Measurements from ENCODE around the gene KCND1.
A peak's percentile ranks its signal among the peaks of the same experiment; 100 is the strongest.

KCND1 gene

DNA sequence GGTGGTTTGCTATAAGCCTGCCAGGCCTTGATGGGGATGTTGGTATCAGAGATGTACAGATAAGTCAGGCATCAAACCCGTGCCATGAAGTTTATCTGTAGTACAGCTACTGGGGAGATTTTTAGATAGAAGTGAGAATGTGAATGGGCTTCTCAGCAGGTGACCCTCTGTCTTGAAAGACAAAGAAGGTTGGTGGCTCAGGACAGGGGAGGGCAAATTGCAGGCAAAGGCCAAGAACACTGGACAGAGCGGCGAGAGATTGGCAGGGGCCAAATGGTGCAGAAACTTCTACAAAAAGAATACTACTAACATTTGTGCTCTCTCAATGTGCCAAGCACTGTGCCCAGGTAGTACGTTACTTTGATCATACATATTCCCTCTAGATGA, 50.9 kb downstream of the KCND1 start:
- Histone ChIP-seq H3K36me3 (ENCODE audit: insufficient read depth, low read length) (peaks cover 25% of the 10 kb centered on the region), H3K4me3 (ENCODE audit: low read length) (no peak overlapping the region)

DNA sequence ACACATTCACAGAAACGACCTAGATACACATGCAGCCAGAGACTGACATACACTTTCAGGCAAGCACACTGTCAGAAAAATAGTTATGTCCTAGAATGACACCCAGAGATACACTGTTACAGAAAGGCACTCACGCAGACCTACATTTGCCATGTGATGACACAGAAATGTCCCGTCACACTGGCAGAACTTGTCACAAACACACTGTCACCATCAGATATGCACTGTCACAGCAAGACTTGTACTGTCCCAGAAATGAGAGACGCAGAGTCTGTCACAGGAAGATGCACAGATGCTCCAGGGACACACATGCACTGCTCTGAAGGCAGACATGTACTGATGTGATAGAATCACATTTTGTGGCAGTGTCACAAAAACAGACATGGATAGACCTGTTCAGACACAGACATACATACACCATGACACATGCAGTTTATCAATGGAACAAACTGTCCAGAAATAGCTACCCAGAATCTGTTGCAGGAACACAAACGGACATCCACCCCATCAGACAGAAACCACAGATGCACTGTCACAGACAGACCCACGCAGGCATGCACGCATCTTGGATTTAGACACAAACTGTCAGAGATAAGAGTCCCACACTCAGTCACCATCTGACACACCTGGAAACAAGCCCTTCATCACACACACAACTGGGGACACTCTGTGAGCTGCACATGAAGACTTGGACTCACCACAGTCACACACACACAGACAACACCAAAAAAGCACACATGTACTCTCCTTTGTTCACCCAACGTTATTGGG, 51.5 kb downstream of the KCND1 start:
- no peaks in the 10 kb centered on the region for H3K9me3 ChIP-seq (ENCODE audit: low read length)
- no peak overlapping the region for H2AFZ ChIP-seq (ENCODE audit: low read depth, low read length)
- peaks cover 25% of the 10 kb centered on the region for H3K4me1 ChIP-seq (ENCODE audit: insufficient read depth, low read length)
- H3K4me3 ChIP-seq (ENCODE audit: low read length) = peak overlapping the region; percentile 50
- no peaks in the 10 kb centered on the region for H3K27me3 ChIP-seq (ENCODE audit: insufficient read depth, low read length)
- H3K36me3 ChIP-seq (ENCODE audit: insufficient read depth, low read length) = peaks cover 22% of the 10 kb centered on the region

More for the DNA sequence above, 50.9 kb downstream of the KCND1 start:
- Histone ChIP-seq H2AFZ (ENCODE audit: low read depth, low read length) (no peak overlapping the region), H3K4me1 (ENCODE audit: insufficient read depth, low read length) (peaks cover 25% of the 10 kb centered on the region), H3K27me3 (ENCODE audit: insufficient read depth, low read length) (no peaks in the 10 kb centered on the region), H3K9me3 (ENCODE audit: low read length) (no peaks in the 10 kb centered on the region)

DNA sequence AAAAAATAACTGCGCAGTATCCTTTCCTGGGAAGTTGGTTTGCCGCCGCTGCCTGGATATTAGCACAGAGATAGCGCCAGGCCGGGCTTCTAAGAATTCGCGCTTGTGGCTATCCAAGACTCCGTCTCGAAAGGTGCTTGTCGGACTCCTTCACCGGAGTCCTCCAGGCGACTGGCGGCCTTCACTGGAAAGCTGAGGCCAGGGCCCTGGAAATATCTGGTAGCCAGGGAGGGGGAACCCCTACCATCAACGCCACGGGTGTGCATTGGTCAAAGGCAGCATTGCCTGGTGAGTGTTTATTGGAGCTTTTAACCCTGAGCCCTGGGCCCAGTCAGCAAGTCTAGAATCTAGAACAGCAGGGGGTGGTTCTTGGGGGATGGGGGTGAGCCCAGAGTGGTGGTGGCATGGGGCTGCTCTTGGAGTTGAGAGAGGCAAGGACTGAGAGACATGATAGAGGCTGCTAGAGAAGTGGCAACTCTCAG, 52.2 kb downstream of the KCND1 start:
- H3K4me3 ChIP-seq (ENCODE audit: low read length) = peak overlapping the region; percentile 50
- H3K4me1 ChIP-seq (ENCODE audit: insufficient read depth, low read length) = peaks cover 25% of the 10 kb centered on the region
- peak overlapping the region; percentile 73 for H2AFZ ChIP-seq (ENCODE audit: low read depth, low read length)
- no peaks in the 10 kb centered on the region for H3K27me3 ChIP-seq (ENCODE audit: insufficient read depth, low read length)
- H3K9me3 ChIP-seq (ENCODE audit: low read length) = no peaks in the 10 kb centered on the region
- H3K36me3 ChIP-seq (ENCODE audit: insufficient read depth, low read length) = peaks cover 26% of the 10 kb centered on the region

DNA sequence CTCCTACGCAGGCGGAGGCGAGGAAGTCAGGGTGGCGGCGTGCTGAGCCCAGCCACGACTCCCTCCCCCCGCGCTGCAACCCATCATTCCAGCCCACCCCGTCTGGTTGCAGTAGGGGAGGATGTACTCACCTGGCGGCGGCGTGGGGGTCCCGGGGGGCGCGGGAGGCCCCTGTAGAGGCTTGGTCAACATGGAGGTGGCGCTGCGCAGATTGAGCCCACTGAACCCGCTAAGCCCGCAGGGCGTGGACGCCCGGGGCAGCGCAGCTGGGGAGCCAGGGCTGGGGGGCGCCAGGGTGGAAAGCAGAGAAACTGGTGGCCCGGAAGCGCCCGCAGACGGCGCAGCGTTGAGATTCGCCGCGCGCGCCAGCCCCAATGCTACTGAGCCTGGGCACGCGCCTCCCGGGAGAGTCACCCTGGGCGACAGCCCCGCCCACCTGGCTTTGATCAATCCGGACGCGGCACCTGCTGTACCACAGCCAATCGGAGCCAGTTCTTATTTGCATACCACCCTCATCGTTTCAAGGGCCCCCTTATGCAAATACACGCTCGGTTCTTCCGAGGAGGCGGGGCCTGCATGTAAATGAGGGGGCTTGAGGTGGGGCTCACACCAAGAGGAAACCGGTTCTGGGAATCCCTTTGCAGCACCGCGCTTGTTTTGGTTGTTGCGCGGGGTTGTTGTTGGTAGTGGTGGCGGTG, 52.9 kb downstream of the KCND1 start, which contains the start of gene PIM2:
Gene PIM2, minus strand, starts transcription at position 382 of the 698 bp plus-strand sequence. Its CDS starts 190 bp downstream, at position 192.
- Histone ChIP-seq H3K9me3 (ENCODE audit: low read length) (no peaks in the 10 kb centered on the region), H3K4me3 (ENCODE audit: low read length) (peak within 1 kb of the TSS; percentile 50), H3K36me3 (ENCODE audit: insufficient read depth, low read length) (peaks cover 26% of the 10 kb centered on the region), H3K4me1 (ENCODE audit: insufficient read depth, low read length) (peaks cover 25% of the 10 kb centered on the region), H2AFZ (ENCODE audit: low read depth, low read length) (peak within 1 kb of the TSS; percentile 73), H3K27me3 (ENCODE audit: insufficient read depth, low read length) (no peaks in the 10 kb centered on the region)

DNA sequence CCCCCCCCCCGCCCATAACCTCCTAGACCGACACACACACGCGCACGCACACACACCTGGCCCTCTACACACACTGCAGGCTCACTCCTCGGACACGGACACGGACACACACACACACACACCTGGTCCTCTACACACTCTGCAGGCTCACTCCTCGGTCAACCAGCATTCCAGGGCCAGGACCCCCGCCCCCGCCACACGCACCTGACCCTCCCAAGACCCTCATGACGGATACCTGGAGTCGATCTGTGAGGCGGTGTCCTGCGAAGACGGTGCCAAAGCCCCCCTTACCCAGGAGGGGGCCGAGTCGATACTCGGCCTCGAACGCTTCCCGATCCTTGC, 53.4 kb downstream of the KCND1 start:
- no peaks in the 10 kb centered on the region for H3K27me3 ChIP-seq (ENCODE audit: insufficient read depth, low read length)
- H3K9me3 ChIP-seq (ENCODE audit: low read length) = no peaks in the 10 kb centered on the region
- no peak overlapping the region for H2AFZ ChIP-seq (ENCODE audit: low read depth, low read length)
- peak overlapping the region; percentile 50 for H3K4me3 ChIP-seq (ENCODE audit: low read length)
- peaks cover 22% of the 10 kb centered on the region for H3K36me3 ChIP-seq (ENCODE audit: insufficient read depth, low read length)
- peaks cover 25% of the 10 kb centered on the region for H3K4me1 ChIP-seq (ENCODE audit: insufficient read depth, low read length)

DNA sequence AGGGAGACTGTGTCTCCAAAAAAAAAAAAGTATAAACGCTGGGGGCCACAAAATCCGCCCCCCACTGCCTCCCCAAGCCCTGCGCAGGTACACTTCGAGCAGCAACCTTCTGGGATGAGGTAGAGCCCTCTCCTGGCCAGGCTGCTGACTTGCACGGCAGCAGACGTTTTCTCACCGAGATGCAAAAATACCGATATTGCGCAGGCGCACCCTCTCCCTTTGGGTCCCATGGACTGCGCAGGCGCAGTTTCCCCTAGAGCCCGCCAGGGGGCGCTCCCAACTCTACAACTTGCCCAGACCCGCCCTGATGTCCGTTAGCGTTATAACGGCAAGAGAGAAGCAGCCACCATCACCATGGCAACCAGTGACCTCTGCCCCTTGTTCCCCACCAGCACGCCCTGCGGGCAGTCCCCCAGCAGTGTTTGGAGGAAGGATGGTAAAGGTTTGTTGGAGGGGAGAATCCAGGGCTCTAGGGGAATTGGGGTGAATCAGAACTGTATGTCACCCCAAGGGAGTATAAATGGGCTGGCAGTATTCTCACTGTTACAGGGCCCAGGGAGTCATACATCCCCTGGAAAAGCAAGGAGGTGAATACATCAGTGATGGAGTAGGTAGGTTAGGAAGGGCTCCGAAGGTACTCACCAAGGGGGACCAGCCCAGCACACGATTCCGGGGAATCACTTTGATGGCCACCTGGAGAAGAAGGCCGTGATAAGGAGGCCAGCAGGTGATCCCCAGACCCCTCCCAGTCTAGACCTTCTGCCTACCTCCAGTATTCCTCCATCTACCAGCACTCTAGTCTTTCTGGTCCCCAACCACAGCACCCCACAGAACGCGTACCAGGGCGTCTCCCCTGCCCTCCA, 54.3 kb downstream of the KCND1 start:
- Histone ChIP-seq H3K4me1 (ENCODE audit: insufficient read depth, low read length) (peaks cover 25% of the 10 kb centered on the region), H3K4me3 (ENCODE audit: low read length) (peak overlapping the region; percentile 50), H3K27me3 (ENCODE audit: insufficient read depth, low read length) (no peaks in the 10 kb centered on the region), H2AFZ (ENCODE audit: low read depth, low read length) (no peak overlapping the region), H3K36me3 (ENCODE audit: insufficient read depth, low read length) (peaks cover 14% of the 10 kb centered on the region), H3K9me3 (ENCODE audit: low read length) (no peaks in the 10 kb centered on the region)

DNA sequence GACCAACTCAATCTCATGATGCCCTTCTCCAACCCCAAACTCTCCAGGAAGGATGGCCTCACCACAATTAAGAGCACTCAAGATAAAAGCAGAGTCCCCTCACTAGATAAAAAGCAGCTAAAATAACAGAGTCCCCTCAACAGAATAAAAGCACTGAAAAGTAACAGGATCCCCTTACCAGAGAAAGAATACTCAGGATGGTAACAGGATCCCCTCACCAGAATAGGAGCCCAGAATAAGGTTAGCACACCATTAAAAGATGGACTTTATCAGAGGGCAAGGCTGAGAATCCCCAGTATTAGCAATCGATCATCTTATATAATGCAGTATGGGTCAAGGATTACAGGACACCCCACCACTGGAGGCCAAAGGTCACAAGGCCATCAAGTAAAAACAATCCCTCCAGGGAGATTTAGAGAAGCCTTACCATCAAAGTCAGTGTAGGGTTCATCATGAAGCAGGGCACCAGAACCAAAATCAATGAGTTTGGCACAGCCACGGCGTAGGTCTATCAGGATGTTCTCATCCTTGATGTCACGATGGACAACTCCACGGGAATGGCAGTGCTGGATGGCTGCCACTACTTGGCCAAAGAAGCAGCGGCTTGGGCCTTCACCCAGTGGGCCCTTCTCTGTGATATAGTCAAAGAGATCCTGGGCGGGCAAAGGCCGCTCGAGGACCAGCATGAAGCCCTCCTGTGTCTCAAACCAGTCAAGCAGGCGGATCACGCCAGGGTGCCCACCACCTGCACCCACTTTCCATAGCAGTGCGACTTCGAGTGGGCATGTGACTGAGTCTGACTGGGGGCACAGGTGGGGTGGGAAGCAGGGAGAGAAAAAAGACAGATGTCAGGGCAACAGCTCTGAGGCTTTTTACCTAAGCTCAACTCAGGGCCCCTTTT, 56.8 kb downstream of the KCND1 start:
- Histone ChIP-seq H3K36me3 (ENCODE audit: insufficient read depth, low read length) (peaks cover 12% of the 10 kb centered on the region), H3K9me3 (ENCODE audit: low read length) (no peaks in the 10 kb centered on the region), H3K27me3 (ENCODE audit: insufficient read depth, low read length) (no peaks in the 10 kb centered on the region), H2AFZ (ENCODE audit: low read depth, low read length) (no peak overlapping the region), H3K4me3 (ENCODE audit: low read length) (no peak overlapping the region), H3K4me1 (ENCODE audit: insufficient read depth, low read length) (peaks cover 17% of the 10 kb centered on the region)

DNA sequence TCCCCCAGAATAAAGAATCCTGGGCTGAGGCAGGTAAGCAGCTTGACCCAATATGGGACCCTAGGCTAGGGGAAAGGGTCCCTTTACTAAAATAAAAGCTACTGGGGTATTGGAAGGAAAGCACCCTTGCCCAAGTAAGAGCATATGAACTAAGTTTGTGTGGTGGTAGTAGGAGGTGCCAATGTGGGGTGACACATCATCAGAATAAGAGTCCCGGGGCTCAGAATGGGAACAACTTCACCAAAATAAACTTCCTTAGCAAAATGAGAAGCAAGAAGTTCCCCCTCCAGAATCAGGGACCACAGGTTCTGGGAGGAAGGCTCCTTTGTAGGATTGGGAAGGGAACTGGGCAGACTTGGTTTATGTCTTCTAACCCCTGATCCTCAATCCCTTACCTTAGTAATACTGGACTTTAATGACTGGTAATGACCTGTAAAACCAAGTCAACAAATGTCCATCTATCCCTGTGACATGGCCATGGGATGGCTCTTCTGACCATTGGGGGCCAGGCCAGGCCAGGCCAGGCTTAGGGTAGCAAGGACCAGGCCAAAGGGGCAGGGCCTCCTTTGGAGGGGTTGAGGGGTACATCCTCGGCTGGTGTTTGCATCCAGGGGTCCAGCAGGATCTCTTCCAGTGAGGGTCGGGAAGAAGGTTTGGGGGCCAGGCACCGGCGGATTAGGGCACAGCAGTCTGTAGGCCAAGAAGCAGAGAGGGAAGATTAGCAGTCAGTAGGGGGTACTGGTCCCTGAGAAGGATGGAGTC, 57.9 kb downstream of the KCND1 start:
- Histone ChIP-seq H3K36me3 (ENCODE audit: insufficient read depth, low read length) (peaks cover 12% of the 10 kb centered on the region), H2AFZ (ENCODE audit: low read depth, low read length) (no peak overlapping the region), H3K9me3 (ENCODE audit: low read length) (no peaks in the 10 kb centered on the region), H3K4me3 (ENCODE audit: low read length) (no peak overlapping the region), H3K4me1 (ENCODE audit: insufficient read depth, low read length) (peaks cover 12% of the 10 kb centered on the region), H3K27me3 (ENCODE audit: insufficient read depth, low read length) (no peaks in the 10 kb centered on the region)

DNA sequence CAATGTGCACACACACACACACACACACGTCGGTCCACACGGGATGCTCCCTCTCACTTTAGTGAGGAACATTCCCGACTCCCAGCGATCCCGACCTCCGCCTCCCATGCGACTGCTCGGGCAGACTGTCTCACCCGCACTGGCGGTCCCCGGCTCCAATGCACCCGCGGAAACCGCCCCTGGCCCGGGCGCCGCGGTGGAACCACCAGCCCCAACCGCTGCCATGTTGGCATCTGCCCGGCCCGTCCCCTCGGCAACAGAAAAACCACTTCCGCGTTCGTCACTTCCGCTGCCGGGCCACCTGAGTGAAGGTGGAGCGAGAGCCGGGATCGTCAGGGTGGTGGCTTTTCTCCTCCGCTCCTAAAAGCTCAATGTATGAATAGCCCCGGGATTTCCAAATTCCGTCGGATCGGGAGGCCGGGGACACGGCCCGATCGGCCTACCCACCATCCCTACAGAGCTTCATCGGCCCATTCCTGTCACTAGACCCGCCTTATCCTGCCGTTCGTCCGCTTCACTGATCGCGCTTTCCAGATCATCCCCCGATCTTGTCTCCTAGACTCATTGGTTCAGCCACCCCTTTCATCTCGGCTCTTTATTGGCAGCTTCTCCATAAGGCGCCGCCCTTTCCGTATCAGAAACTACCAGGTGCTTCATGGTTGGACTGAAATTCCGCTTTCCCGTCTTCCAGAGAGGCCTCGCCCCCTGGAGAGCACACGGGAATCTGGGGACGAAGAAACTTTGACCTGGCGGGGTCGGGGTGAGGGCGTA, 60.0 kb downstream of the KCND1 start, which contains the start of gene SLC35A2:
Gene SLC35A2, minus strand, starts transcription at position 235 of the 771 bp plus-strand sequence. Its CDS starts 10 bp downstream, at position 225.
- Histone ChIP-seq H3K4me1 (ENCODE audit: insufficient read depth, low read length) (peaks cover 5% of the 10 kb centered on the region), H3K9me3 (ENCODE audit: low read length) (no peaks in the 10 kb centered on the region), H2AFZ (ENCODE audit: low read depth, low read length) (no peak within 1 kb of the TSS), H3K27me3 (ENCODE audit: insufficient read depth, low read length) (no peaks in the 10 kb centered on the region), H3K36me3 (ENCODE audit: insufficient read depth, low read length) (peaks cover 12% of the 10 kb centered on the region), H3K4me3 (ENCODE audit: low read length) (peak within 1 kb of the TSS; percentile 90)

All from neuron (in vitro differentiated cells).